ENCODE results near the gene TIAM2. TPM values are rescaled to one million over a fixed set of nuclear protein-coding genes. Genes with fewer than 3 reads are reported as not detected.

Gene TIAM2
- total and polyA plus RNA-seq, 8 donors, result 2.0 to 9.2 (median 3.4) TPM

DNA sequence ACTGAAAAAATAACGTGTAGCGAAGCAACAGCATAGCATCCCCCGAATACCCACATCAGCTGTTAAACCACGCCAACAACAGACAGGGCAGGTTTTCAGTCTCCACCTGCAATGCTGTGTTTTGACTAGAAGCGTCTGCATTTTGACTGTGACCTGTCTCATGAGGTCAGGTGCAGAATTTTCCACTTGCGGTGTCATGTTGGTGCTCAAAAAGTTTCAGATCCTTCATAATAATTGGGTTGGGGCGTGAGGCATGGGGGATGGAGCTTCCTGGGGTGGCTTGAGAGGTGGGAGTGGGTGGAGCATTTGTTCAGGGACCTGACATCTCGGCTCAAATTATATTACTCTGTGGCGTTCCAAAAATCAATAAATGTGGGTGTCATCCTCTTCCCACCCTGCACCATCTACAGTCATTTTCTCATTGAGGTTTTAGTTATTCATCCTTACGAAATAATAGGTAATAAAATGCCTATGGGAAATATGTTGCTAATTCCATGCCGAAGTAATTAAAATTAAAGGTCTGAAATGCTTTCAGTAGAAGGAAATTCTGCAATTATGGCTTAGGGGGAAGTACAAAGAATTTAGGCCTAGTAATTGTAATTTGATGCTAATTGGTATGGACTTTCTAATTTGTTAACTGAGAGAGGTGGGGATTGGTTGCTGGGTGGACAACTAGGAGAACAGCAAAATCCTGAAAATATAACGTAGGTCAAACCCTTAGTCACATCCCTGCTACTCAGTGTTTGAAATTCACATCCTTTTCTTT lies 81.0 kb downstream of the TIAM2 start:
- intact Hi-C loops (cut with DNase I), result no loop called here
- Histone ChIP-seq H3K4me1 (no peaks in the 10 kb centered on the region), H3K4me3 (no peak overlapping the region), H3K27me3 (no peaks in the 10 kb centered on the region), H3K9me3 (no peaks in the 10 kb centered on the region), H3K36me3 (no peaks in the 10 kb centered on the region), H3K27ac (no peak overlapping the region)
- TF ChIP-seq, protein P1, sequence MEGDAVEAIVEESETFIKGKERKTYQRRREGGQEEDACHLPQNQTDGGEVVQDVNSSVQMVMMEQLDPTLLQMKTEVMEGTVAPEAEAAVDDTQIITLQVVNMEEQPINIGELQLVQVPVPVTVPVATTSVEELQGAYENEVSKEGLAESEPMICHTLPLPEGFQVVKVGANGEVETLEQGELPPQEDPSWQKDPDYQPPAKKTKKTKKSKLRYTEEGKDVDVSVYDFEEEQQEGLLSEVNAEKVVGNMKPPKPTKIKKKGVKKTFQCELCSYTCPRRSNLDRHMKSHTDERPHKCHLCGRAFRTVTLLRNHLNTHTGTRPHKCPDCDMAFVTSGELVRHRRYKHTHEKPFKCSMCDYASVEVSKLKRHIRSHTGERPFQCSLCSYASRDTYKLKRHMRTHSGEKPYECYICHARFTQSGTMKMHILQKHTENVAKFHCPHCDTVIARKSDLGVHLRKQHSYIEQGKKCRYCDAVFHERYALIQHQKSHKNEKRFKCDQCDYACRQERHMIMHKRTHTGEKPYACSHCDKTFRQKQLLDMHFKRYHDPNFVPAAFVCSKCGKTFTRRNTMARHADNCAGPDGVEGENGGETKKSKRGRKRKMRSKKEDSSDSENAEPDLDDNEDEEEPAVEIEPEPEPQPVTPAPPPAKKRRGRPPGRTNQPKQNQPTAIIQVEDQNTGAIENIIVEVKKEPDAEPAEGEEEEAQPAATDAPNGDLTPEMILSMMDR (IDR thresholded peaks at IDR 0.05), result no peak
- no peak for FAIRE-seq
- no peak for ATAC-seq
- no peak for DNase-seq
- 87 to 90% methylated on average over 12 of the region's 12 CpGs for WGBS, 2 donors

- no peaks in the 10 kb centered on the region for H3K9me3 ChIP-seq
- H3K27ac ChIP-seq, result peak overlapping the region in 3 of 4 donors; percentile 8 to 53 (median 40)
- 62 to 65% methylated on average over 7 of the region's 7 CpGs for WGBS, 2 donors
- DNase-seq (no peak), ATAC-seq (peak in 3 of 4 donors; percentile 29 to 48 (median 33)), FAIRE-seq (no peak)
- intact Hi-C loops (cut with DNase I), result no loop called here
- no peak overlapping the region for H3K4me3 ChIP-seq
- TF ChIP-seq, protein P1 (IDR thresholded peaks at IDR 0.05), result no peak
- no peaks in the 10 kb centered on the region for H3K27me3 ChIP-seq
- H3K36me3 ChIP-seq, result no peaks in the 10 kb centered on the region
- H3K4me1 ChIP-seq, result no peaks in the 10 kb centered on the region
Measured at GRCh38 chr6:155077331-155077730, 82.2 kb downstream of the TIAM2 start.

DNA sequence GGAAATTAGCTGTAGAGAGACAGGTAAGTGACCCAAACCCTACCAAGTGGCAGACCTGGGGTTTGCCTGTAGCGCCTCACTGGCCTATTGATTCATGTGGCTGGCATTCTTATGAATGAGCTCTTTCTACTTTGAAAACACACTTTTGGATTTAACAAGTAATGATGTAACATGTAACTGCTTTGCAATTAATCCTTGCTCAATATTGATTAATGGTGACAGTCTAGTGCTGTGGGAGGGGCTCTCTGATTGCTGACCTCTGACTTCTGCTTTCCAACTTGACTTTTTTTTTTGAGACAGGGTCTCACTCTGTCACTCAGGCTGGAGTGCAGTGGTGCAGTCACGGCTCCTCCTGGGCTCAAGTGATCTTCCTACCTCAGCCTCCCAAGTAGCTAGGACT lies 82.7 kb downstream of the TIAM2 start:
- H3K27me3 ChIP-seq, result no peaks in the 10 kb centered on the region
- ATAC-seq (peak; percentile 48 to 79 (median 74)), DNase-seq (peak in 1 of 6 donors; percentile 21), FAIRE-seq (no peak)
- no peaks in the 10 kb centered on the region for H3K4me1 ChIP-seq
- TF ChIP-seq, protein P1 (IDR thresholded peaks at IDR 0.05), result no peak
- intact Hi-C loops (cut with DNase I), result no loop called here
- 71 to 79% methylated on average over 2 of the region's 2 CpGs for WGBS, 2 donors
- H3K27ac ChIP-seq, result peak overlapping the region in 3 of 4 donors; percentile 8 to 53 (median 40)
- no peaks in the 10 kb centered on the region for H3K36me3 ChIP-seq
- no peak overlapping the region for H3K4me3 ChIP-seq
- H3K9me3 ChIP-seq, result no peaks in the 10 kb centered on the region

GRCh38 chr6:155078331-155078745 lies 83.2 kb downstream of the TIAM2 start:
- WGBS, 2 donors, result 63 to 68% methylated on average over 8 of the region's 8 CpGs
- no peaks in the 10 kb centered on the region for H3K4me1 ChIP-seq
- peak overlapping the region in 1 of 4 donors; percentile 53 for H3K27ac ChIP-seq
- H3K4me3 ChIP-seq, result no peak overlapping the region
- peak in 2 of 4 donors; percentile 25 to 30 for ATAC-seq
- TF ChIP-seq, protein P1 (IDR thresholded peaks at IDR 0.05), result no peak
- no peaks in the 10 kb centered on the region for H3K36me3 ChIP-seq
- intact Hi-C loops (cut with DNase I), result no loop called here
- DNase-seq, result no peak
- FAIRE-seq, result no peak
- no peaks in the 10 kb centered on the region for H3K9me3 ChIP-seq
- no peaks in the 10 kb centered on the region for H3K27me3 ChIP-seq

DNA sequence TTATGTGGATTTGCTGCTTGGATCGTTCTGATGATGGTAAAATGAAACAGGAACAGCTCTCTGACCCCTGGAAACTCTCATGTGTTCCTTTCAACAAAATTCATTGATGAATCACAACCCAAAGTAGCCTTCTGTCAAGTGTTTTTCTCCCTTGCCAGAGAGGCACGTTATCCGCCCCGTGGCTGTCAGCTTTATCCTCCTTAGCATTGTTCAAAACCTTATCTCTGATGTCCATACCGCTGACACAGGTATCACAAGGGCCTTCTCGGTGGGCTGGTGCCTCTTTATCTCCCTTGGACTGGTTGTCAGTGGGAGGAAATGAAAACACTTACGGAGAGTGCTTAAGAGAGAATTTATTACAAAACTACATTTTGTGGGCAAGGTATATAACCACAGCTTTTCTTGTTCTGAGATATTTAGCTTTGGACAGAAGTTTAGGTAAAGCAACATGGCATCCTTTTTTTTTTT lies 84.9 kb downstream of the TIAM2 start:
- Histone ChIP-seq H3K4me3 (no peak overlapping the region), H3K27ac (no peak overlapping the region), H3K9me3 (no peaks in the 10 kb centered on the region), H3K27me3 (no peaks in the 10 kb centered on the region), H3K4me1 (peaks cover 0 to 7% (median 6%) of the 10 kb centered on the region in 3 donors), H3K36me3 (no peaks in the 10 kb centered on the region)
- 56 to 70% methylated on average over 7 of the region's 7 CpGs for WGBS, 2 donors
- no peak for DNase-seq
- FAIRE-seq, result no peak
- TF ChIP-seq, protein P1 (IDR thresholded peaks at IDR 0.05), result no peak
- no peak for ATAC-seq
- intact Hi-C loops (cut with DNase I), result no loop called here

Data from pancreas (tissue), 10 donors.